GM12878 (cell line): ENCODE results near the gene ZNF600. TPM values are rescaled to one million over a fixed set of nuclear protein-coding genes. Genes with fewer than 3 reads are reported as not detected.

Experiments used
- BRCA1 ChIP-seq: IDR thresholded peaks from 2 replicates; pipeline ENCODE4 v1.6.1; 2011; ENCODE audit warnings: low read depth, low read length, improper control_type of control experiment
- CEBPB ChIP-seq, 2 experiments: fragments of 150-350 bp in 1 of 2; IDR thresholded peaks; 2 replicates each; pipeline ENCODE4 v1.6.1; 2012 to 2014; ENCODE audit warnings: low read depth in 2 of 2, low read length in 2 of 2, borderline replicate concordance in 1 of 2, inconsistent platforms in 1 of 2
- CHD4 ChIP-seq: fragments of 200-600 bp; sonication (generic); IDR thresholded peaks from 2 replicates; pipeline ENCODE4 v1.6.1; 2016; ENCODE audit warnings: mild to moderate bottlenecking
- CREB1 ChIP-seq: IDR thresholded peaks from 2 replicates; pipeline ENCODE4 v1.6.1; 2012; ENCODE audit warnings: low read depth, mild to moderate bottlenecking, inconsistent platforms
- HDAC2 ChIP-seq: fragments of 200-600 bp; sonication (generic); IDR thresholded peaks from 2 replicates; pipeline ENCODE4 v1.6.1; 2017
- HDAC6 ChIP-seq: fragments of 200-600 bp; sonication (generic); IDR thresholded peaks from one replicate; pipeline ENCODE4 v1.8.0; 2017; ENCODE audit warnings: antibody characterized with exemption; ENCODE audit not compliant: unreplicated experiment
- HDGF ChIP-seq: fragments of 450-650 bp; IDR thresholded peaks from 2 replicates; pipeline ENCODE4 v1.6.1; 2016; ENCODE audit warnings: antibody characterized with exemption
- IKZF2 ChIP-seq, 2 experiments: fragments of 450-650 bp; IDR thresholded peaks; 2 replicates each; pipeline ENCODE4 v1.6.1; 2017; ENCODE audit warnings: mild to moderate bottlenecking in 2 of 2, moderate library complexity in 2 of 2
- IRF4 ChIP-seq: IDR thresholded peaks from 2 replicates; pipeline ENCODE4 v1.6.1; 2011; ENCODE audit warnings: low read depth, low read length
- JUNB ChIP-seq: IDR thresholded peaks from 2 replicates; pipeline ENCODE4 v1.6.1; 2016; ENCODE audit warnings: antibody characterized with exemption, mild to moderate bottlenecking
- MEF2B ChIP-seq: fragments of 450-650 bp; IDR thresholded peaks from 2 replicates; pipeline ENCODE4 v1.6.1; 2018; ENCODE audit warnings: mild to moderate bottlenecking, moderate library complexity; ENCODE audit not compliant: partially characterized antibody, poor library complexity, severe bottlenecking
- MTA3 ChIP-seq: IDR thresholded peaks from 2 replicates; pipeline ENCODE4 v1.6.1; 2012; ENCODE audit warnings: low read length, inconsistent platforms, borderline replicate concordance
- NRF1 ChIP-seq: conservative IDR thresholded peaks from 2 replicates; pipeline ENCODE4 v1.6.1; 2011; ENCODE audit warnings: mild to moderate bottlenecking, low read depth, low read length, improper control_type of control experiment
- PAX8 ChIP-seq: fragments of 450-650 bp; IDR thresholded peaks from 2 replicates; pipeline ENCODE4 v1.6.1; 2017; ENCODE audit warnings: mild to moderate bottlenecking, moderate library complexity
- POLR2AphosphoS2 ChIP-seq: IDR thresholded peaks from 2 replicates; pipeline ENCODE4 v1.6.1; 2011; ENCODE audit warnings: low read depth, mild to moderate bottlenecking, low read length, improper control_type of control experiment, moderate library complexity
- RB1 ChIP-seq: fragments of 450-650 bp; formaldehyde crosslinking; IDR thresholded peaks from 2 replicates; pipeline ENCODE4 v1.6.1; 2017; ENCODE audit warnings: mild to moderate bottlenecking, borderline replicate concordance
- SMAD1 ChIP-seq: fragments of 450-650 bp; IDR thresholded peaks from 2 replicates; pipeline ENCODE4 v1.6.1; 2018; ENCODE audit warnings: mild to moderate bottlenecking, low read depth; ENCODE audit not compliant: partially characterized antibody
- SMAD5 ChIP-seq: IDR thresholded peaks from 2 replicates; pipeline ENCODE4 v1.6.1; 2016; ENCODE audit warnings: antibody characterized with exemption, low read depth
- STAT3 ChIP-seq: IDR thresholded peaks from 2 replicates; pipeline ENCODE4 v1.6.1; 2011; ENCODE audit warnings: low read depth, low read length, improper control_type of control experiment
- TCF3 ChIP-seq: IDR thresholded peaks from 2 replicates; pipeline ENCODE4 v1.6.1; 2012; ENCODE audit warnings: low read depth, mild to moderate bottlenecking, low read length, borderline replicate concordance; ENCODE audit not compliant: insufficient read depth
- TCF7 ChIP-seq: IDR thresholded peaks from 2 replicates; pipeline ENCODE4 v1.6.1; 2014; ENCODE audit warnings: antibody characterized with exemption, borderline replicate concordance
- ZNF24 ChIP-seq: fragments of 450-650 bp; IDR thresholded peaks from 2 replicates; pipeline ENCODE4 v1.6.1; 2017; ENCODE audit warnings: antibody characterized with exemption, mild to moderate bottlenecking
- ZNF384 ChIP-seq: IDR thresholded peaks from 2 replicates; pipeline ENCODE4 v1.6.1; 2012; ENCODE audit warnings: low read depth, mild to moderate bottlenecking, low read length, improper control_type of control experiment, borderline replicate concordance
- polyA plus RNA-seq, 11 experiments: library from polyadenylated mRNA; depleted of rRNA in 4 of 11; unstranded in 6 of 11; stranded (reverse) in 5 of 11; fragments of >200 nt; fragmentation: Nextera tagmentation in 4 of 11; fragmentation: Illumina TruSeq in 1 of 11; extraction: Ambion mirVana in 4 of 11; extraction: Trizol in 1 of 11; gene quantifications; 1 replicate in 1 of 11; 2 replicates in 10 of 11; pipeline versions ENCODE4 v1.2.1 to v1.2.3, GENCODE V29; 2011 to 2016; ENCODE audit warnings: inconsistent platforms in 2 of 11, missing spikeins in 2 of 11, low read depth in 1 of 11
- total RNA-seq, 4 experiments: library from RNA; depleted of rRNA in 3 of 4; stranded (reverse); fragments of >200 nt in 3 of 4; fragmentation: Illumina TruSeq in 1 of 4; extraction: Trizol in 1 of 4; gene quantifications; 2 replicates each; pipeline versions ENCODE4 v1.2.1 to v1.2.3, GENCODE V29; 2013 to 2021
- TF ChIP-seq, protein P1 (sequence below): fragments of 150-350 bp; IDR thresholded peaks from 2 replicates; pipeline ENCODE4 v1.6.1; 2016; ENCODE audit warnings: low read depth, low read length
- TF ChIP-seq, protein P2 (sequence below): IDR thresholded peaks from 2 replicates; pipeline ENCODE4 v1.6.1; 2012; ENCODE audit warnings: low read length, inconsistent platforms
- TF ChIP-seq, protein P3 (sequence below): IDR thresholded peaks from 2 replicates; pipeline ENCODE4 v1.6.1; 2011; ENCODE audit warnings: low read depth, mild to moderate bottlenecking, low read length, moderate library complexity, borderline replicate concordance; ENCODE audit errors: extremely low read depth
- TF ChIP-seq, protein P4 (sequence below): IDR thresholded peaks from 2 replicates; pipeline ENCODE4 v1.6.1; 2012; ENCODE audit warnings: low read depth, low read length, improper control_type of control experiment

The ZNF600 gene
- total and polyA plus RNA-seq, 10 of the 15 experiments (the other 5 are each of a cell fraction or from before 2014, with no cell fraction given) = 9.5 to 25.6 (median 11.9) TPM

DNA sequence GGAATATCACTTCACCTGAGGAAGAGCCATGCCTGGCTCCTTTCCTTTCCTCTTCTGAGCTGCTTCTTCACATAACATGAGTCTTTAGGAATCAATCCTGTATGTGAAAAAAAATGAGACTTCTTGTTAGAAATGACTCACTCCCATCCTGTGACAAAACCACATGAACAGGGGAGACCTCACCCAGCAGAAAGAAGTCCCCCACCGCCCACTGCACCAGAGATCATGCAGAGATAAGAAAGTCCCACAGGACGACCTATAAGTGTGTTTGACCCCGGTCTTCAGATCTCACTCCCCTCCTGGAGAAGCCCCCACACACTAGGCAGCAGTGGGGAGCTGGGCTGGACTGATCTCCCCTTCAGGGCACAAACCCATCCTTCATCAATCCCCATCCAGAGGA, 7.8 kb downstream of the ZNF600 start (continued):
- TF ChIP-seq, protein P1, sequence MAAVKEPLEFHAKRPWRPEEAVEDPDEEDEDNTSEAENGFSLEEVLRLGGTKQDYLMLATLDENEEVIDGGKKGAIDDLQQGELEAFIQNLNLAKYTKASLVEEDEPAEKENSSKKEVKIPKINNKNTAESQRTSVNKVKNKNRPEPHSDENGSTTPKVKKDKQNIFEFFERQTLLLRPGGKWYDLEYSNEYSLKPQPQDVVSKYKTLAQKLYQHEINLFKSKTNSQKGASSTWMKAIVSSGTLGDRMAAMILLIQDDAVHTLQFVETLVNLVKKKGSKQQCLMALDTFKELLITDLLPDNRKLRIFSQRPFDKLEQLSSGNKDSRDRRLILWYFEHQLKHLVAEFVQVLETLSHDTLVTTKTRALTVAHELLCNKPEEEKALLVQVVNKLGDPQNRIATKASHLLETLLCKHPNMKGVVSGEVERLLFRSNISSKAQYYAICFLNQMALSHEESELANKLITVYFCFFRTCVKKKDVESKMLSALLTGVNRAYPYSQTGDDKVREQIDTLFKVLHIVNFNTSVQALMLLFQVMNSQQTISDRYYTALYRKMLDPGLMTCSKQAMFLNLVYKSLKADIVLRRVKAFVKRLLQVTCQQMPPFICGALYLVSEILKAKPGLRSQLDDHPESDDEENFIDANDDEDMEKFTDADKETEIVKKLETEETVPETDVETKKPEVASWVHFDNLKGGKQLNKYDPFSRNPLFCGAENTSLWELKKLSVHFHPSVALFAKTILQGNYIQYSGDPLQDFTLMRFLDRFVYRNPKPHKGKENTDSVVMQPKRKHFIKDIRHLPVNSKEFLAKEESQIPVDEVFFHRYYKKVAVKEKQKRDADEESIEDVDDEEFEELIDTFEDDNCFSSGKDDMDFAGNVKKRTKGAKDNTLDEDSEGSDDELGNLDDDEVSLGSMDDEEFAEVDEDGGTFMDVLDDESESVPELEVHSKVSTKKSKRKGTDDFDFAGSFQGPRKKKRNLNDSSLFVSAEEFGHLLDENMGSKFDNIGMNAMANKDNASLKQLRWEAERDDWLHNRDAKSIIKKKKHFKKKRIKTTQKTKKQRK = no peak
- TF ChIP-seq IRF4 (no peak), ZNF24 (no peak), STAT3 (no peak), RB1 (no peak), MEF2B (peak; percentile 61), TCF7 (no peak), POLR2AphosphoS2 (no peak), PAX8 (no peak), IKZF2 (IDR thresholded peaks at IDR 0.05) (peak; percentile 70 to 72; a peak in 3 of 4 replicates), JUNB (peak; percentile 63; the same call in 1 of the 2 replicates), SMAD5 (no peak), HDAC2 (no peak), CHD4 (no peak), TCF3 (no peak), HDGF (no peak), CEBPB (IDR thresholded peaks at IDR 0.05; ENCODE audit: borderline replicate concordance in 1 of 2, low read depth in 2 of 2, low read length in 2 of 2) (no peak), CREB1 (no peak), NRF1 (no peak), HDAC6 (no peak), MTA3 (no peak), ZNF384 (peak; percentile 53; the same call in 1 of the 2 replicates), SMAD1 (no peak), BRCA1 (no peak)
- TF ChIP-seq, protein P2, sequence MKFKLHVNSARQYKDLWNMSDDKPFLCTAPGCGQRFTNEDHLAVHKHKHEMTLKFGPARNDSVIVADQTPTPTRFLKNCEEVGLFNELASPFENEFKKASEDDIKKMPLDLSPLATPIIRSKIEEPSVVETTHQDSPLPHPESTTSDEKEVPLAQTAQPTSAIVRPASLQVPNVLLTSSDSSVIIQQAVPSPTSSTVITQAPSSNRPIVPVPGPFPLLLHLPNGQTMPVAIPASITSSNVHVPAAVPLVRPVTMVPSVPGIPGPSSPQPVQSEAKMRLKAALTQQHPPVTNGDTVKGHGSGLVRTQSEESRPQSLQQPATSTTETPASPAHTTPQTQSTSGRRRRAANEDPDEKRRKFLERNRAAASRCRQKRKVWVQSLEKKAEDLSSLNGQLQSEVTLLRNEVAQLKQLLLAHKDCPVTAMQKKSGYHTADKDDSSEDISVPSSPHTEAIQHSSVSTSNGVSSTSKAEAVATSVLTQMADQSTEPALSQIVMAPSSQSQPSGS = no peak
- TF ChIP-seq, protein P3, sequence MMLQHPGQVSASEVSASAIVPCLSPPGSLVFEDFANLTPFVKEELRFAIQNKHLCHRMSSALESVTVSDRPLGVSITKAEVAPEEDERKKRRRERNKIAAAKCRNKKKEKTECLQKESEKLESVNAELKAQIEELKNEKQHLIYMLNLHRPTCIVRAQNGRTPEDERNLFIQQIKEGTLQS = no peak
- TF ChIP-seq, protein P4, sequence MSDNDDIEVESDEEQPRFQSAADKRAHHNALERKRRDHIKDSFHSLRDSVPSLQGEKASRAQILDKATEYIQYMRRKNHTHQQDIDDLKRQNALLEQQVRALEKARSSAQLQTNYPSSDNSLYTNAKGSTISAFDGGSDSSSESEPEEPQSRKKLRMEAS = no peak
